Measurements from ENCODE around the gene MEGF6.

DNA sequence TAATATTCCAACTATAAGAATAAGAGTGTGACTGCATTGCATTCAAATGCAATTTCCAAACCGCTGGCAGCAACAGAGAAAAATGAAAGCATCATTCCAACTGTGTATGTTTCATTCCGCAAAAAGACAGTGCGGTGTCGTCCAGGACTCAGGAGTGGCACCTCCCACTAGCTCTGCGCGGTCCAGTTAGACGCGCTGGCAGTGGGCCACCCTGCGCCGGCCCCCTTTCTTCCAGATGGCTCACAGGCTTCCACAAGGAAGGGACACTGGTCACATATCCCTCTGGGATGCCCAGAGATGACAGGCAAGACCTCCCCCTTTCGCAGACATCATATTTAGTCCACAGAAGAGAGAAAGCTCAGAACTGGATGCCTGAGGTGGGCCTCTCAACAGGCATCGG lies 26.7 kb upstream of the MEGF6 start:
- TF ChIP-seq POLR2A (IDR thresholded peaks at IDR 0.05; ENCODE audit: low read depth, low read length) (no peak), POLR2AphosphoS5 (IDR thresholded peaks at IDR 0.05; ENCODE audit: low read depth, low read length) (no peak)
